HG03565 (cell line): ENCODE results near the gene WWOX.

Source experiments
- ATAC-seq: cut with Tn5 transposase; IDR thresholded peaks from one replicate; pipeline ENCODE4 v1.9.1; 2021; ENCODE audit warnings: mild to moderate bottlenecking, moderate library complexity; ENCODE audit not compliant: unreplicated experiment

The WWOX gene

GRCh38 chr16:79167893-79168292 is 1068.4 kb downstream of the WWOX start:
- ATAC-seq = no peak

GRCh38 chr16:79168321-79168720 is 1068.9 kb downstream of the WWOX start:
- ATAC-seq = no peak

- ATAC-seq = no peak
Measured at GRCh38 chr16:79169239-79169638, 1069.8 kb downstream of the WWOX start.

- no peak for ATAC-seq
Measured at GRCh38 chr16:79170555-79171246, 1071.2 kb downstream of the WWOX start.

GRCh38 chr16:79171504-79171903 is 1072.0 kb downstream of the WWOX start:
- no peak for ATAC-seq

GRCh38 chr16:79171931-79172705 is 1072.7 kb downstream of the WWOX start:
- ATAC-seq = no peak

- no peak for ATAC-seq
Measured at GRCh38 chr16:79172976-79173500, 1073.6 kb downstream of the WWOX start.

- ATAC-seq = no peak
Measured at GRCh38 chr16:79173919-79174318, 1074.5 kb downstream of the WWOX start.

- ATAC-seq = no peak
Measured at GRCh38 chr16:79175286-79176057, 1076.0 kb downstream of the WWOX start.

- ATAC-seq = no peak
Measured at GRCh38 chr16:79177018-79177417, 1077.6 kb downstream of the WWOX start.

GRCh38 chr16:79181419-79181818 is 1082.0 kb downstream of the WWOX start:
- no peak for ATAC-seq

- no peak for ATAC-seq
Measured at GRCh38 chr16:79182616-79183015, 1083.2 kb downstream of the WWOX start.

GRCh38 chr16:79183571-79183970 is 1084.1 kb downstream of the WWOX start:
- ATAC-seq = no peak

- no peak for ATAC-seq
Measured at GRCh38 chr16:79184464-79185030, 1085.1 kb downstream of the WWOX start.

GRCh38 chr16:79185711-79186110 is 1086.3 kb downstream of the WWOX start:
- ATAC-seq = no peak

- no peak for ATAC-seq
Measured at GRCh38 chr16:79186196-79186595, 1086.7 kb downstream of the WWOX start.

- no peak for ATAC-seq
Measured at GRCh38 chr16:79188115-79188738, 1088.8 kb downstream of the WWOX start.

- no peak for ATAC-seq
Measured at GRCh38 chr16:79188739-79189122, 1089.3 kb downstream of the WWOX start.

- ATAC-seq = no peak
Measured at GRCh38 chr16:79190542-79190941, 1091.1 kb downstream of the WWOX start.

- ATAC-seq = no peak
Measured at GRCh38 chr16:79191933-79192332, 1092.5 kb downstream of the WWOX start.

- no peak for ATAC-seq
Measured at GRCh38 chr16:79192904-79193303, 1093.5 kb downstream of the WWOX start.
